Measurements from ENCODE around the gene MYOZ3.

Gene MYOZ3, protein sequence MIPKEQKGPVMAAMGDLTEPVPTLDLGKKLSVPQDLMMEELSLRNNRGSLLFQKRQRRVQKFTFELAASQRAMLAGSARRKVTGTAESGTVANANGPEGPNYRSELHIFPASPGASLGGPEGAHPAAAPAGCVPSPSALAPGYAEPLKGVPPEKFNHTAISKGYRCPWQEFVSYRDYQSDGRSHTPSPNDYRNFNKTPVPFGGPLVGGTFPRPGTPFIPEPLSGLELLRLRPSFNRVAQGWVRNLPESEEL

GRCh38 chr5:150661086-150661485 is at the start of gene MYOZ3:
Gene MYOZ3, plus strand, starts transcription at chr5:150661251. Its CDS starts 1,691 bp downstream, at chr5:150662942.
- DNase-seq, result no peak

GRCh38 chr5:150612405-150612804 is 48.6 kb upstream of the MYOZ3 start:
- DNase-seq, result peak in 1 of 2 experiments; percentile 30

DNA sequence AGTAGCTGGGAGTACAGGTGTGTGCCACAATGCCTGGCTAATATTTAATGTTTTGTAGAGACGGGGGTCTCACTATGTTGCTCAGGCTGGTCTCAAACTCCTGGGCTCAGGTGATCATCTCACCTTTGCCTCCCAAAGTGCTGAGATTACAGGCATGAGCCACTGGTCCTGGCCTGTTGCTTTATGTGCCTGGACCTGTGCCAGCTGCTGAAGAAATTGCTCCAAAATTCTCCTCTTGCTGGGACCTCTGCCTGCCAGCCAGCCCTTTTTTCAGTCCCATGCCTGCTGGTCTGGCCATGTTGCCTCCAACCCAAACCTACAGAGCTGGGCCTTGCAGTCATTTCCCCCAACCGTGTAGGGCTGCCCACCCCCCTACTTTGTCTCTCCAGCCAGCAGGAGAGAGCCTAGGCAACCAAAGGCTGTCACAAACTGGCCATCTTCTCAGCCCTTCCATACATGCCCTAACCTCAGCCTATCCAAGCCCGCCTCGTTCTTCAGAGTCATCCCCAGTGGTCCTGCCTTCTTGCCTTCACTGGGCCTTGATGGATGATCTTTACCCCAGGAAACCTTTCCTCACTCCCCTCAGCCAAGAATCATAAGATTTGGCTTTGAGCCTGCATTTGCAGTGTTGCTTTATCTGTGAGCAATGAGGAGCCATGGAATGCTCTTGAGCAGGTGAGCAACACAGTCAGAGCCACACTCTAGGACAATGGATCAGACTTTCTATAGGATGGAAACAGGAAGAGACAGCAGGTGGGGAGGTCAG is 48.0 kb upstream of the MYOZ3 start:
- no peak for DNase-seq

- no peak for DNase-seq
Observed at GRCh38 chr5:150613991-150614660, 46.9 kb upstream of the MYOZ3 start.

GRCh38 chr5:150614661-150615060 is 46.4 kb upstream of the MYOZ3 start:
- no peak for DNase-seq

- DNase-seq, result no peak
Observed at GRCh38 chr5:150615141-150615699, 45.8 kb upstream of the MYOZ3 start.

- DNase-seq, result no peak
Observed at GRCh38 chr5:150616024-150616470, 45.0 kb upstream of the MYOZ3 start.

DNA sequence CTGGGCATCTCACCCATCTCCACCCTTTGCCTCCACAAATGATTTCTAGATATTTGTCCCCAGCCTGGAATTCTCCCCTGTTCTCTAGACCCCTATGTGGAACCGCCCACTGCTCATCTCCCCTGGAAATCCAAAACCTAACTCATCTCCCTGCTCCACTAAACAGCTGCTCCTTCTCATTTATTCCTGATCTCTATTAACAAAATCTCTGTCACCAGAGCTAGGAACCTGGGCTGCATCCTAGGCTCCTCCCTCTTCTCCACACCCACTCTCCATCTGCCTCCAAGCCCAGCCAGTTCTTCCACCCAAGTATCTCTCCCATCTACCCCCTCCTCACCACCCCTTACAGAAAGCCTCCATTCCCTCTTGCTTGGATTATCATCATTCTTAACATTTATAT is 44.5 kb upstream of the MYOZ3 start:
- no peak for DNase-seq

DNA sequence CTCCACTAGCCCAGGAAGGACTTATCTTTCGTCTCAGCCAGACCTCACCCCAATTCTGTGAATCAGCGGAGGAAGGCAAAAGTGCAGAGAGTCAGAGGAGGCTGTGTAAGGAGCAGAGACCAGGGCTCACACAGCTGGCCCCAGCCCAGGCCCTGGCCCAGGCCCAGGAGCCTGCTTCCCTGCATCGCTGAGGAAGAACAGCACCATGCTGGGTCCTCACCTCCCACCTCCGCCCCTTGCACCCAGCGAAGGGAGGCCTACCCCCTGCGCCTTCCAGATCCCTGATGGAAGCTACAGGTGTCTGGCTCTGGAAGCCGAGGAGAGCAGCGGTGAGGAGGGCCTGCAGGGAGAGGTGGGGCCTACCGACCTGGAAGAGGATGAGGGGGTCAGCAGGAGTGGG is 42.9 kb upstream of the MYOZ3 start:
- DNase-seq, result no peak

DNA sequence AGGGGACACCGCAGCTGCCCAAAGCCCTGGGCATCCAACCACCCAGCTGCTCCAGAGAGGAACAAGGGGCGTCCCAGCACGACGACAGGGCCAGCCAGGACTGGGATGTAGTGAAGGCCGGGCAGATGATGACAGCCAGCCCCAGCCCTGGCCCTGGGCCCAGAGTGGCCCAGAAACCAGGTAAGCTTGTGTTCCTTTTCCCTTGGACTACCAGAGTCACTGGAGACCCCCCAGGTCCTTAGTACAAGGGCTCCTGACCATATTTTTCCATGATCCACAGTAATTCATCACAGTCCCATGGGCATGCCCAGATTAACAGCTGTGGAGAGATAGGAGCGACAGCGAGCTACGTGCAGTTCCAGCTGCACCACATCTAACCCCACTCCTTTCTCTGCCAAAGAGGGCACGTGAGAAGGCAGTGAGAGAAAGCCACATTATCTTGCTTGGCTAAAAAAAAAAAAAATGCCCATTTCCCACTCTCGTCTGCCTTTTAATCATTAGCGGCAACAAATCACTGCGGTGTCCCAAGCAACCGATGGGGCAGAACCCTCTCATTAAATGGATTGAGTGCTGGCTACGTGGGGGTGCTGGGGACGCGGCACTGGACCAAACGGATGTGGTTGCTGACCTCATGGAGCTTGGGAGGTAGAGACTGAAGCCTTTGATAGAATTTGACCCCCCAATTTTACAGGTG is 42.3 kb upstream of the MYOZ3 start:
- no peak for DNase-seq

GRCh38 chr5:150619359-150620230 is 41.5 kb upstream of the MYOZ3 start:
- no peak for DNase-seq

DNA sequence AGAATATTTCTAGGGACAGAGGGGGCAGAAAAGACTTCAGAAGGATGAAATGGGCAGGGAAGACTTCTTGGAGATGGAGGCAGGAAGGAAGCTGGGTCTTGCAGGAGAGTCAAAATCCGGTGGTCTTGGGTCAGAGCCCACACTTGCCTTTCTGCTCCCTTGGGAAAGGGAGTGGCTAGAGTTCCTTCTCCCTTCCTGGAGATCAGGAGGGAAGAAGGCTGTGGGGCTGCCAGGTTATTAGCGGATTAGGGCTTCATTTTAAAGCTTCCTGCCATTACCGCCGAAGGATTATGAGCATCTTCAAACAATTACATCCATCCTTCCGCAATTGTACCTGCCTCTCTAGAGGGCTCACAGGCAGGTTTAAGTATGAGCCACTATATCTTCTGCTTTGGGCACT is 39.8 kb upstream of the MYOZ3 start:
- DNase-seq, result no peak

DNA sequence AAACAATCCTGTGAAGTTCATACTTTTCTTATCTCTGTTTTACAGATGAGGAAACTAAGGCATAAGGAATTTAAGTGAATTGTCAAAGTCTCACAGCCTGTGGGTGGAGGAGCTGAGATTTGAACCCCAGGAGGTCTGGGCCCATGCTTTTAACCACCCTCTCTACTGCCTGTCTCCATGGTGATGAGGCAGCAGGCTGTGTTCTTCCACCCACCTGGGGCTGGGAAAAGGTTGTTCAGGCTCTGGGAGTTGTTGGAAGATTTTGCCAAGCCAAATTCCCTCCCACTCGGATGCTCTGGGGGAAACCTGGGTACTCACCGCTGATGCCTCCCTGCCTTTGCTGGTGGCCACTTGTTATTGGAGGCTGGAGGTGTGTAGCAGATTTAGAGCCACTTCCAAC is 38.9 kb upstream of the MYOZ3 start:
- DNase-seq, result no peak

DNA sequence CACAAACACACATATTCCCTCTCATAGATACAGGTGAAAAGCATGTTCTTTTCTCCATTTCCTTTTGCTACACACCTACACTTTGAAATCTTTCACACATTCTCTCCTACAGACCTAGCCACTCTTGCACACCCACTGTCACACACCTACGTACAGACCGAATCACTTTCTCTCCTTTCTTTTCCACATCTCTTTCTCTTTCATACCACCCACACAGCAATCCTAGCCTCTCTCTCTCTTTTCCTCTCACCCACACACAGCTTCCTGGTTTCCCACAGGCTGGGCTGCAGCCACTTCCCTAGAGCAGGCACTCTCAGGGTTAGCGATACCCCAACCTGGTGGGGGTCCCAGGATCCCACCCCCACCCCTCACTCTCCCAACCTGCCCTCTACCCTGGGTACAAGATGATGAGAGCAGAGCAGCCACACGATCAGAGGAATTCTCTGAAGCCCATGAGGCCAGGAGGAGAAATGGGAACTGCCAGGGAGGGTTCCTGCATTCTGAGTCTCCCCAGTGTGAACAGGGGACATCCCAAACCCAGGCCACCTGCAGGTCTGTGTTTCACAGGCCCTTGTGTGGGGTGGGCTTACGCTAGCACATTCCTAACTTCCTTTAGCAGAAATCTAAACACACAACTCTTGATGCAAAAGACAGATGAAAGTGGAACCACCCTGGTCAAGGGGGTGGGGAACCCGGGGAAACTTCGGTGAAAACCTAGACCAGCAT is 37.7 kb upstream of the MYOZ3 start:
- no peak for DNase-seq

- no peak for DNase-seq
Observed at GRCh38 chr5:150623878-150624216, 37.2 kb upstream of the MYOZ3 start.

- no peak for DNase-seq
Observed at GRCh38 chr5:150624334-150625163, 36.5 kb upstream of the MYOZ3 start.

DNA sequence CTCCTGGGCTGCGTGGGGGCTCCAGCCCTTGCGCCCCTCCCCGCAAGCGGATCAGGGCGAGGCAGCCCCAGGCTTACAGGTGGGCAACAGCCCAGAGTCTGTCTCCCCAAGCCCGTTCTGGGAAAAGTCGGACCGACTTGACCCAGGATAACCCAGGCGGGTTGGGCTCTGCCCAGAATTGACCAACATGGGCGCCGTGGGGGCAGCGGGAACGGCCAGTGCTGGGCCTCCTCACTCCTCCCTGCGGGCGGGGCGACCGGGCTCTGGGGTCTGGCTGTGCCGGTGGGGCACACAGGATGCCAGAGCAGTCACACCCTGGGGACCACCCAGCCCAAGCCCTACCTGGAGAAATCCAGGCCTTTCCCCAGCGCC is 35.9 kb upstream of the MYOZ3 start:
- no peak for DNase-seq

GRCh38 chr5:150625831-150626746 is 35.0 kb upstream of the MYOZ3 start:
- no peak for DNase-seq

DNA sequence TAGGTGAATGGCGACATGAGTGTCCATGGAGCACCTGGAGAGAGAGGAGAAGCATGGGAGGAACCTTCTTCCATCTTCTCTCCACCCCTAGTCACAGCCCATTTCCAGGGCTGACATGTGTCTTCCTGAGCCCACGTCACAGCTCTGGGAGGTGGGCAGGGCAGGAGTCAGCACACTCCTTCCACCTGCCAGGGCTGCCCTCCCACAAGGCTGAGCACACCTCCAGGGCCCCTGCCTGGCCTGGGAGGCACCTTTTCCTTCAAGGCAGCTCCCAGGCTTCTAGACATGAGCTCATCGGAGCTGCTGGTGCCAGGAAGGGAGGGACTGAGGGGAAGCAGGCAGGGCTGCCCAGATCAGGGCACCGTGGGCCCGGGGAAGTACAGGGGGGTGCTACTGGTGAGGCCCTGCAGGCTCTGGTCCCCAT is 34.2 kb upstream of the MYOZ3 start:
- DNase-seq, result no peak

Measured in NCI-H2081 (cell line).